Activated T-helper 17 cell treated with anti-CD3 and anti-CD28 coated beads, Interleukin-2, amount 50 U/mL, for 72 hours (primary cell): ENCODE data around the gene SCN2B. TPM values are rescaled to one million over a fixed set of nuclear protein-coding genes. Genes with fewer than 3 reads are reported as not detected.

ENCODE experiments used
- ATAC-seq: fragments of 150-1000 bp; cut with Tn5 transposase; replicated peaks from 2 replicates; pipeline ENCODE4 v1.10.0; 2021; ENCODE audit warnings: mild to moderate bottlenecking, moderate library complexity
- H3K27ac Mint-ChIP-seq: one replicate; pipeline ENCODE4 v1.8.0; 2022; ENCODE audit warnings: mixed read lengths
- H3K27me3 Mint-ChIP-seq: one replicate; pipeline ENCODE4 v1.8.0; 2022; ENCODE audit warnings: mixed read lengths
- H3K36me3 Mint-ChIP-seq: one replicate; pipeline ENCODE4 v1.8.0; 2022; ENCODE audit warnings: low read depth, mild to moderate bottlenecking, mixed read lengths
- H3K4me1 Mint-ChIP-seq: one replicate; pipeline ENCODE4 v1.8.0; 2022; ENCODE audit warnings: mixed read lengths
- H3K4me3 Mint-ChIP-seq: one replicate; pipeline ENCODE4 v1.8.0; 2022; ENCODE audit warnings: mild to moderate bottlenecking, mixed read lengths
- H3K9me3 Mint-ChIP-seq: one replicate; pipeline ENCODE4 v1.8.0; 2022; ENCODE audit warnings: mixed read lengths
- total RNA-seq, 2 donors: library from RNA; stranded (reverse); gene quantifications; one replicate each; pipeline ENCODE4 v1.2.3, GENCODE V29; 2022

Gene SCN2B
- total RNA-seq, 2 donors from 2014 or later = 0.11 TPM; not detected in 1

DNA sequence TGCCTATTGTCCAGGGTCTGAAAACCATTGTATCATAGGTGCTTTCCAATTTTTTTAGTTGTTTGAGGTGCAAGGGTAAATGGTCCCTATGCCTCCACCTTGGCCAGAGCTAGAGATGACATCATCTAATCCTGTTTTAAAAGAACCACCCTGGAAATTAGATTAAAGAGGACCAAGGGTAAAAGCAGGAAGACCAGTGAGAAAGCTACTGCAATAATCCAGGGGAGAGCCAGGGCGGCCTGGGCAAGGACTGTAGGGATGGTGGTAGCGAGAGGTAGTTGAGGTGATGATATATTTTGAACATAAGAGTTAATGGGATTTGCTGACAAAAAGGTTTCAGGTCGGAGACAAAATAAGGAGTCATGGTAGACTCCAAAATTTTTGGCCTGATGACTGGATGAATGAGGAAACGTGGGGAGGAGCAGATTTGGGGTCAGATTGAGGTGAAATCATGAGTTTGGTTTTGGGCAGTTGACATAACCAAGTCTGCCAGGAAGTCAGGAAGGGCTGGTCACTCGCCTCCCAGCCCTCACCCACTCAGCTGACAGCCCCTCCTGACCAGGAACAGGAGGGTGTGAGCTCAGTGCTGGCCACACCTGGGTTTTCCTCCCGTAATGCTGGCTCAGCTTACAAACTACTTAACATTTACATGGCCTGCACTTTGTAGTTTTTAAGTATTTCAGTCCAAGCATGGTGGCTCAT, 46.8 kb downstream of the SCN2B start:
- H3K36me3 Mint-ChIP-seq = no peaks in the 10 kb centered on the region
- H3K27ac Mint-ChIP-seq = no peak overlapping the region
- H3K27me3 Mint-ChIP-seq = peaks cover 20% of the 10 kb centered on the region
- no peaks in the 10 kb centered on the region for H3K4me1 Mint-ChIP-seq
- H3K4me3 Mint-ChIP-seq = no peak overlapping the region
- H3K9me3 Mint-ChIP-seq = no peaks in the 10 kb centered on the region
- ATAC-seq = no peak

DNA sequence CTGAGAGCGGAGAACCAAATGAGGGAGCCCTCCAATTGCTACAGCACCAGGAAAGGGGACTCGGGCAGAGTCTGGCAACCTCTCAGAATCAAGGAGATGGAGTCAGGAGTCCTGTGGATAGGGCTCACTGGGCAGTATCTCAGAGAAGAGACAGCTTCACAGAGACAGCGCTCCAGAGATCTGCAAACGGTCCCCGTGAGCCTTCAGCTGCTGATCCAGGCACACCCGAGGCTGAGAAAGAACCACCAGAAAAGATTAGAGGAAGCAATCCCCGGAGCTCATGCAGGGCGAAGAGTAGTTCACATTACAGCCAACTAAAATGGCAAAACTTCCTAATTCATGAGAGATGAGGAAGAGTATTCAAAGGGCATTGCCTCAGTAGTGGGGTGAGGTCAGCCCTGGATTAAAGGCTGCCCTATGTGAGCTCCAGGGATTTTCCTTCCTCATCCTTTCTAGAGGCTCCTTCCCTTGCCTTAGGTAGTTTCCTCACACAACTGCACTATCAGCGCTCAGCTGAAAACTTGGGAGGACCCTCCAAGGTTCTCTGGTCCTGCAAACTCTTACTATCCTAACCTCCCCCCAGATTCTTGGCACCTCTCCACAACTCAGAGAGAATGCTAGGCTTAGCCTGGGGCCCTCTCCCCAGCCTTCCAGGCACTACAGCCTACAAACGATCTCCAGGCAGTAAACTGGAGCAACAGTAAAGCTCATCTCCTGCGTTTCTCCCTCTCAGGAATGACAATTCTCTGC, 47.5 kb downstream of the SCN2B start:
- no peak for ATAC-seq
- Mint-ChIP-seq H3K36me3 (no peaks in the 10 kb centered on the region), H3K27ac (no peak overlapping the region), H3K9me3 (no peaks in the 10 kb centered on the region), H3K4me3 (no peak overlapping the region), H3K4me1 (no peaks in the 10 kb centered on the region), H3K27me3 (peaks cover 13% of the 10 kb centered on the region)

DNA sequence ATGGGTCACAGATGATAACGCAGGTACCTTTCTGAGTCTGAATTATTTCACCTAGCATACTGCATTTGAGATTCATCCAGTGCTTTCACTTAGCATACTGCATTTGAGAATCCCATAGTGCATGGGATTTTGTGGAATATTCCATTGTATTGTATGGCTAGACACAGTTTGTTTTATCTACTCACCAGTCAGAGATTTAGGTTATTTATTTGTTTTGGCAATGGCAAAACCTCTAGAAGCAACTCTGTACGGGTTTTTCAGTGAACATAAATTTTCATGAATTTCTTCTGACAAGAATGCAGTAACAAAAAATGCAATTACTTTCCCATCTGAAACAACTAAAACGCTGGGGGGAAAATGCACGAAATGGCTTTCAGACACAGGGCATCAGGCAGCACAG, 48.1 kb downstream of the SCN2B start:
- no peak for ATAC-seq
- H3K9me3 Mint-ChIP-seq = no peaks in the 10 kb centered on the region
- H3K36me3 Mint-ChIP-seq = no peaks in the 10 kb centered on the region
- no peak overlapping the region for H3K4me3 Mint-ChIP-seq
- H3K27ac Mint-ChIP-seq = no peak overlapping the region
- H3K4me1 Mint-ChIP-seq = no peaks in the 10 kb centered on the region
- H3K27me3 Mint-ChIP-seq = peaks cover 11% of the 10 kb centered on the region

DNA sequence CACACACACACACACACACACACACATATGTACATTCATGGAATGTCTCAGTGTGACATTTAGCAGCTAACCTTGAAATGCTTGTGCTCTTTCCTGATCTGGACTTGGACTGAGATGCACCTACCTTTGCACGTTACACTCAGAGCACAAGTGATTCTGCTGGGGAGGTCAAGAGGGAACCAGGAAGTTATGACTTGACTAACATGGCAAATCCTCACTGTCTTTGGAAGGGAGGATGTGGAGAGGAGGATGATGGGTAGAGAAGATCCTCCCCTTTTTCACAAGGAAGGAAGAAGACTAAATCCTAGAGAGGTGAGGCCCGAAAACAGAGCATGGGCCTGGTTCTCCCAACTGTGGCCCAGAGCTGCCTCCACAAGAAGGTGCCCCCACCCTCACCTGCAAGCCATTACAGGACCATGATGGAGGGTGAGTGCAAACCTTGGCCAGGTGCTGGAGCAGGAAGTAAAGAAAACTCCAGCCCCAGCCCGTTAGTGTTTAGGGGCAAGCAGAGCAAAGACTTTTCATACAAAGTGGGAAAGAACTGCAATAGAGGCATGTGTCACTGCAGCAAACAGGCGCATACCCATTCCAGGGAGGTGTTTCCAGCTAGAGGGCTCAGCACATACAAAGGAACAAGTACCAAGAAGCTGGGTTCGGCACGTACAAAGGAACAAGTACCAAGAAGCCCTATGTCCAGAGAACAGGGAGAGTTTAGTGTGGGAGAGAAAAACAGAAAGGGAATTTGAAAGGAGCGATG, 50.2 kb downstream of the SCN2B start:
- no peaks in the 10 kb centered on the region for H3K4me1 Mint-ChIP-seq
- H3K4me3 Mint-ChIP-seq = no peak overlapping the region

DNA sequence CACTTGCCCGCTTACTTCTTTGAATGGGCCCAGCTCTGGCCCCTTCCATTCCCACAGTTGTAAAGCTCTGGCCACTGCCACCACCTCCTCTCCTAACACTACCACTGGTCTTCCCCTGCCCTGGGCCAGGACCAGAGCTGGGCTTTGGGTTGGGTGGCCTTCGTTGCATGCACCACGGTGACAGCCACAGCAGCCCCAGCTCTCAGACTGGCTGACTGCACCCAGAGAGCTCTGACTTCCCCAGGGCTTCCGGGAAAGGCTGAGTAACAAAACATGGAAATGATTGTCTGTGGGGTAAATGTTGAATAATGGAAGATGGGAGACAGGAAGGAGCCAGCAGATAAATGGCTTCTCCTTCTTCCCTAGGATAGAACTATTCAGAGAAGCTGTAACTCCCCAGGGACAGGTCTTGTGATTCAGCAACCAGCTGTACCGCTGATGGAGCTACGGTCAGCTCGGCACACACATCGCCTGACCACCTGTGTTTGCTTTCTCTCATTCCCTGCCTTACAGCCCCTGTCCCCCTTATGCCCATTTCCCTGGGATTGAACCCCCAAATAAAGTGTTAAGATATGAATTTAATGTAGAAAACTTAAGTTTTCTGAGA, 51.4 kb downstream of the SCN2B start:
- Mint-ChIP-seq H3K36me3 (no peaks in the 10 kb centered on the region), H3K4me3 (no peak overlapping the region), H3K27me3 (peaks cover 8% of the 10 kb centered on the region), H3K4me1 (no peaks in the 10 kb centered on the region), H3K27ac (no peak overlapping the region), H3K9me3 (no peaks in the 10 kb centered on the region)
- no peak for ATAC-seq

More for the DNA sequence above, 50.2 kb downstream of the SCN2B start:
- Mint-ChIP-seq H3K36me3 (no peaks in the 10 kb centered on the region), H3K9me3 (no peaks in the 10 kb centered on the region), H3K27ac (no peak overlapping the region), H3K27me3 (peaks cover 11% of the 10 kb centered on the region)
- ATAC-seq = no peak

DNA sequence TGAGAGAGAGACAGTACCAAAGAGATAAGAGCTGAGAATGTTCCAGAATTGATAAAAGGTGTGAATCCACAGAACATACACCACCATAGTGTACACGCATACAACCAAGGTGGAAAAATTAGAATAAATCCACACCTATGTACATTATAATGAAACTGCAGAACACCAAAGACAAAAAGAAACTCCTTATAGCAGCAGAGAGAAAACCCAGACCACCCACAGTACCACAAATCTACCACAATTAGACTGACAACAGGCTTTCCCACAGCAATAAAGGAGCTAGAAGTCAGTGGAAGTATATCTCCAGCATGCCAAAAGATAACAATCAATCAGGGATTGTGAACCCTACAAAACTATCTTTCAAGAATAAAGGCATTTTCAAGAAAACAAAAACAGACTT, 55.6 kb downstream of the SCN2B start:
- H3K36me3 Mint-ChIP-seq = no peaks in the 10 kb centered on the region
- no peak overlapping the region for H3K27ac Mint-ChIP-seq
- H3K4me3 Mint-ChIP-seq = no peak overlapping the region
- peaks cover 6% of the 10 kb centered on the region for H3K27me3 Mint-ChIP-seq
- no peak for ATAC-seq
- H3K4me1 Mint-ChIP-seq = no peaks in the 10 kb centered on the region
- no peaks in the 10 kb centered on the region for H3K9me3 Mint-ChIP-seq

DNA sequence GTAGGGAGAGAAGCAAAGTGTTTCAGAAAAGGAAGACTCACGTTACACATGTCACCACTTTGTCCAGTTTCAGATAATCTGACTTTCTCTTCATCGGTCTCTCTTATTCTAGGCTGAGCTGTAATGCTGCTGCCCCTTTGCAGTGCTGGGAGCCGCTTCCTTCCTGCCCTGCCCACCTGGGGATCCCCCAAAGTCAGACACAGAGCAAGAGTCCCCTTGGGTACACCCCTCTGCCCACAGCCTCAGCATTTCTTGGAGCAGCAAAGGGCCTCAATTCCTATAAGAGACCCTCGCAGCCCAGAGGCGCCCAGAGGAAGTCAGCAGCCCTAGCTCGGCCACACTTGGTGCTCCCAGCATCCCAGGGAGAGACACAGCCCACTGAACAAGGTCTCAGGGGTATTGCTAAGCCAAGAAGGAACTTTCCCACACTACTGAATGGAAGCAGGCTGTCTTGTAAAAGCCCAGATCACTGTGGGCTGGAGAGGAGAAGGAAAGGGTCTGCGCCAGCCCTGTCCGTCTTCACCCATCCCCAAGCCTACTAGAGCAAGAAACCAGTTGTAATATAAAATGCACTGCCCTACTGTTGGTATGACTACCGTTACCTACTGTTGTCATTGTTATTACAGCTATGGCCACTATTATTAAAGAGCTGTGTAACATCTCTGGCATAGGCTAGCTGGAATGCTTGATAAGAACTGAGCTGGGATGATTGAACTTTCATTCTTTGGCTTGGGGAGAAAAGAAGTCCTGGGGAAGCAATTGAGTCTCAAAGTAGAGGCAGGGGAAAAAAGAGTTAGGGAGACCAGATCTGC, 58.4 kb downstream of the SCN2B start:
- no peak for ATAC-seq
- Mint-ChIP-seq H3K4me3 (no peak overlapping the region), H3K9me3 (no peaks in the 10 kb centered on the region), H3K27me3 (peaks cover 14% of the 10 kb centered on the region), H3K36me3 (no peaks in the 10 kb centered on the region), H3K27ac (no peak overlapping the region), H3K4me1 (peaks cover 7% of the 10 kb centered on the region)

DNA sequence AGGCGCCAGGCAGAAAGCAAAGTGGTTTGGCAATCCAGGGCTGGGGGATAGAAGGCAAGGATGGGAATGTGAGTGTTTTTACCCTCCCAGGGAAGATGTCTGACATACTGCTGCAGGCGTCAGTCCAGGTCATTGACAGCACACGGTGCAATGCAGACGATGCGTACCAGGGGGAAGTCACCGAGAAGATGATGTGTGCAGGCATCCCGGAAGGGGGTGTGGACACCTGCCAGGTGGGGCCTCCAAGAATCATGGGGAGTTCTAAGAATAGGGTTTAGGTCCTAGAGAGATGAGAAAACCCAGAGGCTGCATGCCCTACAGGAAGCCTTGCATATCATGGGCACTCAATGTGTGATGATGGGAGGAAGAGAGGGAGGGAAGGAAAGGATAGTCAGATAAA, 61.4 kb downstream of the SCN2B start:
- ATAC-seq = no peak
- Mint-ChIP-seq H3K4me3 (no peak overlapping the region), H3K4me1 (peaks cover 7% of the 10 kb centered on the region), H3K27ac (no peak overlapping the region), H3K9me3 (no peaks in the 10 kb centered on the region), H3K36me3 (no peaks in the 10 kb centered on the region), H3K27me3 (peaks cover 14% of the 10 kb centered on the region)

DNA sequence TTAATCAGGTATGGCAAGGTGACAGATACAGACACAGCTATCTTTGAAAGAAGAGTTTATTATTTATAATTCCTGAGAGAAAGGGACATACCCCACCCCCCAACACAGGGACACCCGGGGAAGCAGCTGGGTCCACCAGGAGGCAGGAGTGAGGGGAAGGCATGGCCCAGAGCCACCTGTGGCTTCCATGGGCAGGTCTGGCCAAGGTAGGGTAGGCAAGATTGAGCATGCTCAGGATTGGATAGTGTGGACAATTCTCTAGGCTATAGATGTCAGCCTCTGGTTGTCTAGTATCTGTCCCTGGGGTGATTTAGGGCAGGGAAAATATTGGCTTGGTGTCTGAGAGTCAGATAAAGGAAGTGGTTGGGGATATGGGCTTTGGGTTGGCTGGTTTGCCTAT, 62.2 kb downstream of the SCN2B start:
- Mint-ChIP-seq H3K9me3 (no peaks in the 10 kb centered on the region), H3K27ac (no peak overlapping the region), H3K4me3 (no peak overlapping the region), H3K4me1 (peaks cover 7% of the 10 kb centered on the region), H3K27me3 (peaks cover 14% of the 10 kb centered on the region), H3K36me3 (no peaks in the 10 kb centered on the region)
- ATAC-seq = no peak

DNA sequence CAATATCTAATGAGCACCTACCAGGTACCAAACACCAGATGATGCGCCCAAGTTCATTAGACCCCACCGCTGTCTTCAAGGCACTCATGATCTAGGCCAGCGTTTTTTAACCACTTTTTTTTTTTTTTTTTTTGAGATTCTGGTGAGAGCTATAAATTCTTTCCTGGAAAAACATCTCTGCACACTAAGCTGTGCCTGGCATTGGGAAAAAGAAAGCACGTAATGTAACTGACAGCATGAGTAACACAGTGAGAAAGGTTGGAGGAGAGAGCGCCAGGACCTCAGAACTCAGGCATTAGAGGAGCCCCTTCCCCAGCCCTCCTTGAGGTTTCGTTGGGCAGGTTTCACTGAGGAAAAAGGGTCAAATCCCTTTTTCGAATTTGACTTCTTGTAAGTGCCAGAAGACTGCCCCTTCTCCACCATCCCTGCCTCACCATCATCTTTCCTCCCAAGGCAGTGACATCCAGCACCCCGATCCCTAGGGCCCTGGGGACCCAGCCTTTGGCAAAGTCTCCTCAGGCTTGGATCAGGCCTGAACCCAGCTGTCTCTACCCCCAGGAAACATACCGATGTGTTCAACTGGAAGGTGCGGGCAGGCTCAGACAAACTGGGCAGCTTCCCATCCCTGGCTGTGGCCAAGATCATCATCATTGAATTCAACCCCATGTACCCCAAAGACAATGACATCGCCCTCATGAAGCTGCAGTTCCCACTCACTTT, 63.6 kb downstream of the SCN2B start:
- H3K27ac Mint-ChIP-seq = no peak overlapping the region
- H3K36me3 Mint-ChIP-seq = no peaks in the 10 kb centered on the region
- peaks cover 7% of the 10 kb centered on the region for H3K4me1 Mint-ChIP-seq
- no peak overlapping the region for H3K4me3 Mint-ChIP-seq
- no peaks in the 10 kb centered on the region for H3K9me3 Mint-ChIP-seq
- peaks cover 9% of the 10 kb centered on the region for H3K27me3 Mint-ChIP-seq
- no peak for ATAC-seq

Other genes starting within 250 kb of the SCN2B start
- gene TMPRSS13, start 247.2 kb downstream of the SCN2B start, total RNA-seq = 1 to 10 TPM in 1 of 2 donors, under 1 TPM in 1; 0.61 to 2.1 TPM
- 100 to 1,000 TPM in 1 of 2 donors, 10 to 100 TPM in 1; 63.0 to 108 TPM for gene IL10RA, start 190.2 kb downstream of the SCN2B start, total RNA-seq
- under 1 TPM in 1 of 2 donors, not detected in 1; 0.11 TPM for gene TMPRSS4, start 99.6 kb downstream of the SCN2B start, total RNA-seq
- gene SMIM35, start 89.7 kb downstream of the SCN2B start, total RNA-seq = not detected
- gene SCN4B, start 23.8 kb downstream of the SCN2B start, total RNA-seq = 1 to 10 TPM in 1 of 2 donors, under 1 TPM in 1; 0.09 to 3.3 TPM
- gene JAML, start 48.4 kb upstream of the SCN2B start, total RNA-seq = 100 to 1,000 TPM in 1 of 2 donors, 10 to 100 TPM in 1; 74.0 to 276 TPM
- gene MPZL3, start 75.7 kb upstream of the SCN2B start, total RNA-seq = 100 to 1,000 TPM in 1 of 2 donors, 10 to 100 TPM in 1; 31.5 to 111 TPM
- 10 to 100 TPM in 1 of 2 donors, 1 to 10 TPM in 1; 2.8 to 21.7 TPM for gene MPZL2, start 87.7 kb upstream of the SCN2B start, total RNA-seq
- gene CD3E, start 128.1 kb upstream of the SCN2B start, total RNA-seq = 100 to 1,000 TPM; 338 to 500 TPM
- gene CD3D, start 166.1 kb upstream of the SCN2B start, total RNA-seq = 100 to 1,000 TPM; 313 to 365 TPM
- gene CD3G, start 167.7 kb upstream of the SCN2B start, total RNA-seq = 100 to 1,000 TPM; 103 to 140 TPM
- gene UBE4A, start 183.0 kb upstream of the SCN2B start, total RNA-seq = 10 to 100 TPM; 40.9 to 48.3 TPM
- gene ATP5MG, start 225.0 kb upstream of the SCN2B start, total RNA-seq = 100 to 1,000 TPM; 155 to 275 TPM